ENCODE results near the gene CCN2. TPM values are rescaled to one million over a fixed set of nuclear protein-coding genes. Genes with fewer than 3 reads are reported as not detected.

The CCN2 gene
- total RNA-seq, 1 experiment from 2014 or later = 3.1 TPM

- TF ChIP-seq REST (IDR thresholded peaks at IDR 0.05; ENCODE audit: low read depth) = no peak
- TF ChIP-seq EZH2 (IDR thresholded peaks at IDR 0.05) = no peak
- no peak for TF ChIP-seq EGR1 (IDR thresholded peaks at IDR 0.05; ENCODE audit: low read depth)
- TF ChIP-seq RAD21 (IDR thresholded peaks at IDR 0.05; ENCODE audit: low read depth) = no peak
- no peak for TF ChIP-seq ZNF274 (IDR thresholded peaks at IDR 0.05; ENCODE audit: low read depth, low read length)
- no peak for TF ChIP-seq SRF (IDR thresholded peaks at IDR 0.05; ENCODE audit: low read depth)
- TF ChIP-seq ZFX (IDR thresholded peaks at IDR 0.05) = no peak
Measured at GRCh38 chr6:131948692-131949619, 2.2 kb downstream of the CCN2 start (continued).

GRCh38 chr6:131947986-131948661 is 3.0 kb downstream of the CCN2 start:
- no peak overlapping the region for H3K4me2 ChIP-seq (ENCODE audit: low read length)
- H4K20me1 ChIP-seq (ENCODE audit: insufficient read depth) = no peaks in the 10 kb centered on the region
- intact Hi-C loops (cut with micrococcal nuclease) = no loop called here
- ATAC-seq (no peak), DNase-seq (ENCODE audit: low read depth, low spot score) (no peak)
- POLR2A ChIA-PET = no interaction called here
- no peaks in the 10 kb centered on the region for H3K36me3 ChIP-seq (ENCODE audit: control insufficient read depth in 1 of 2, insufficient read depth in 2 of 2, low read length in 2 of 2)
- no peak for TF ChIP-seq EZH2 (IDR thresholded peaks at IDR 0.05)
- no peak for TF ChIP-seq EZH2phosphoT487 (IDR thresholded peaks at IDR 0.05; ENCODE audit: borderline replicate concordance)
- no peak for TF ChIP-seq POLR2AphosphoS5 (IDR thresholded peaks at IDR 0.05; ENCODE audit: low read depth, low read length)
- TF ChIP-seq EGR1 (IDR thresholded peaks at IDR 0.05; ENCODE audit: low read depth) = no peak
- no peak for TF ChIP-seq CBX3 (IDR thresholded peaks at IDR 0.05; ENCODE audit: low read depth)
- CTCF ChIA-PET = no interaction called here
- no peak overlapping the region for H3K9ac ChIP-seq (ENCODE audit: low read length)
- H2AFZ ChIP-seq (ENCODE audit: low read depth, low read length, poor library complexity, severe bottlenecking) = no peak overlapping the region
- H3K79me2 ChIP-seq (ENCODE audit: insufficient read depth, low read length) = no peaks in the 10 kb centered on the region
- no peaks in the 10 kb centered on the region for H3K9me3 ChIP-seq (ENCODE audit: control insufficient read depth in 1 of 2, insufficient read depth in 1 of 2, low read depth in 1 of 2, low read length in 2 of 2)
- H3K4me3 ChIP-seq (replicated peaks in 1 of 2; ENCODE audit: low read depth in 1 of 2, low read length in 2 of 2) = no peak overlapping the region
- no TSS peak for BruUV-seq (replicated peaks)
- no peaks in the 10 kb centered on the region for H3K9me2 ChIP-seq (ENCODE audit: insufficient read depth)
- no peak overlapping the region for H3K27ac ChIP-seq (ENCODE audit: low read depth, low read length)
- RAD21 ChIA-PET (ENCODE audit: low non-redundant PET in 1 of 2, low total read pairs in 2 of 2, uncharacterized antibody in 2 of 2, unreplicated experiment in 2 of 2) = no interaction called here
- peaks cover 9 to 22% of the 10 kb centered on the region in 2 experiments for H3K4me1 ChIP-seq (ENCODE audit: control insufficient read depth in 1 of 2, insufficient read depth in 2 of 2, low read length in 2 of 2)
- H3K27me3 ChIP-seq (ENCODE audit: insufficient read depth, low read length) = no peaks in the 10 kb centered on the region
